Epithelial cell of proximal tubule (primary cell): ENCODE measurements around the gene DNAJB4. TPM values are rescaled to one million over a fixed set of nuclear protein-coding genes. Genes with fewer than 3 reads are reported as not detected.
A peak's percentile ranks its signal among the peaks of the same experiment; 100 is the strongest.
"Not testable (repeated sequence)": the region's sequence is repeated elsewhere in the genome, so short reads cannot be mapped to it uniquely, and the experiment has no call there.

Source experiments
- DNase-seq: peaks from one replicate; pipeline ENCODE4 v3.0.0-alpha.2; 2011; ENCODE audit warnings: low read depth
- H3K4me3 ChIP-seq: 2 replicates; pipeline ENCODE4 v1.5.1; 2011; ENCODE audit warnings: low read depth, mild to moderate bottlenecking, low read length
- total RNA-seq: library from RNA; depleted of rRNA; stranded (reverse); fragments of >200 nt; gene quantifications from 2 replicates; pipeline ENCODE4 v1.2.3, GENCODE V29; 2015
- TF ChIP-seq, protein P1 (sequence below): conservative IDR thresholded peaks from 2 replicates; pipeline ENCODE4 v1.5.1; 2012; ENCODE audit warnings: low read depth, mild to moderate bottlenecking, low read length

The DNAJB4 gene
- total RNA-seq, 1 donor from 2014 or later = 3.6 TPM

DNA sequence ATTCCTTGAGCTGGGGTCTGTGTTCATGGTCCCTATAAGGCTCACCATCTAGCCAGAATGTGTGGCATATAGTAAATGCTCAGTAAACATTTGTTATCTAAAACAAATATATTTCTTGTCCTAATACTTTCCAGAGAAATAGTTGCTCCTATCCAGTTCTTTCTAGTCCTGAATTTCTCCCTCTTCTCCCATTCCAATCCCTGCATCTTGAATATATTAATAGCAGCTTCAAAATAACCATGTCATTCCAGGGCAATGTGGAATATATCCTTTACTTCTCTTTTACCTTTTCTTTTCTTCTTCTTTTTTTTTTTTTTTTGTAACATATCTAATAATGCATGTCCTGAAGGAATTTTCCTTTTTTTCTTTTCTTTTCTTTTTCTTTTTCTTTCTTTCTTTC lies 10.4 kb downstream of the DNAJB4 start:
- DNase-seq = no peak
- no peak overlapping the region for H3K4me3 ChIP-seq
- TF ChIP-seq, protein P1, sequence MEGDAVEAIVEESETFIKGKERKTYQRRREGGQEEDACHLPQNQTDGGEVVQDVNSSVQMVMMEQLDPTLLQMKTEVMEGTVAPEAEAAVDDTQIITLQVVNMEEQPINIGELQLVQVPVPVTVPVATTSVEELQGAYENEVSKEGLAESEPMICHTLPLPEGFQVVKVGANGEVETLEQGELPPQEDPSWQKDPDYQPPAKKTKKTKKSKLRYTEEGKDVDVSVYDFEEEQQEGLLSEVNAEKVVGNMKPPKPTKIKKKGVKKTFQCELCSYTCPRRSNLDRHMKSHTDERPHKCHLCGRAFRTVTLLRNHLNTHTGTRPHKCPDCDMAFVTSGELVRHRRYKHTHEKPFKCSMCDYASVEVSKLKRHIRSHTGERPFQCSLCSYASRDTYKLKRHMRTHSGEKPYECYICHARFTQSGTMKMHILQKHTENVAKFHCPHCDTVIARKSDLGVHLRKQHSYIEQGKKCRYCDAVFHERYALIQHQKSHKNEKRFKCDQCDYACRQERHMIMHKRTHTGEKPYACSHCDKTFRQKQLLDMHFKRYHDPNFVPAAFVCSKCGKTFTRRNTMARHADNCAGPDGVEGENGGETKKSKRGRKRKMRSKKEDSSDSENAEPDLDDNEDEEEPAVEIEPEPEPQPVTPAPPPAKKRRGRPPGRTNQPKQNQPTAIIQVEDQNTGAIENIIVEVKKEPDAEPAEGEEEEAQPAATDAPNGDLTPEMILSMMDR = no peak

DNA sequence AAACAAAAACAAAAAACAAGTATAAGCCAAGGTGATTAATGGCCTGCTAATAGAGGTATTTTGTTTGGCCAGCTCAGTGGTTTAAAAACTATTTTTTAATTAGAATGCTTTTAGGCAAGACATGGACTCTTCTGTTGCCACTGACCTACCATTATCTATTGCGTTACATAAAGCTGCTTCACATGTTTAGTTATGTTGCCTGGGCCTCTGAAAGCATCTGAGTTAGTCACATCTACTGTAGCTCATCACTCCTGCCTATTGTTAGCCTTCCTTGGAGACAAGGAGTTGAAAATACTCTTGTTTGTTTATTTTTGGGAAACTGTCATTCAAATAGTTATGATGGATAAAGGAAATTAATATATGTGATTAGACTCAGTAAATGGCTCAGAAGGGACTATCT lies 14.3 kb downstream of the DNAJB4 start:
- no peak for DNase-seq
- TF ChIP-seq, protein P1 = no peak
- H3K4me3 ChIP-seq = no peak overlapping the region

GRCh38 chr1:78021134-78021533 lies 16.4 kb downstream of the DNAJB4 start:
- H3K4me3 ChIP-seq, DNase-seq: not testable (repeated sequence)

DNA sequence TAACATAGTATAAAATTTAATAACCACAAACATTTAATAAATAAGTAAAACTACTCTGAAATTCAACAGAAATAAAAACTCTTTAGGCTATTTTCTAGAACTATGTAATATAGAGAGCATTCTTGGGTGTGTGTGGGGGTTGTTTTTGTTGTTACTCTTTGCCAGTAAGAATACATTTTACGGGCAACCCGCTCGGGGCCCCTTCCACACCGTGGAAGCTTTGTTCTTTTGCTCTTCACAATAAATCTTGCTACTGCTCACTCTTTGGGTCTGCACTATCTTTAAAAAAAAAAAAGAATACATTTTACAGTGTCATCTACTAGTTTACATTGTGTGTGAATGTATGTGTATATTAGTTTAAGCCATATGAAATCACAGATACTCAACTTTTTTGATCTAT lies 25.1 kb downstream of the DNAJB4 start:
- DNase-seq = no peak
- TF ChIP-seq, protein P1 = no peak
- H3K4me3 ChIP-seq = no peak overlapping the region

- TF ChIP-seq, protein P1 = no peak
- DNase-seq = no peak
- no peak overlapping the region for H3K4me3 ChIP-seq
These were observed 28.5 kb downstream of the DNAJB4 start for GRCh38 chr1:78032996-78033796.

- H3K4me3 ChIP-seq = no peak overlapping the region
- DNase-seq = no peak
- TF ChIP-seq, protein P1 = no peak
These were observed 29.0 kb downstream of the DNAJB4 start for GRCh38 chr1:78033797-78034172.

DNA sequence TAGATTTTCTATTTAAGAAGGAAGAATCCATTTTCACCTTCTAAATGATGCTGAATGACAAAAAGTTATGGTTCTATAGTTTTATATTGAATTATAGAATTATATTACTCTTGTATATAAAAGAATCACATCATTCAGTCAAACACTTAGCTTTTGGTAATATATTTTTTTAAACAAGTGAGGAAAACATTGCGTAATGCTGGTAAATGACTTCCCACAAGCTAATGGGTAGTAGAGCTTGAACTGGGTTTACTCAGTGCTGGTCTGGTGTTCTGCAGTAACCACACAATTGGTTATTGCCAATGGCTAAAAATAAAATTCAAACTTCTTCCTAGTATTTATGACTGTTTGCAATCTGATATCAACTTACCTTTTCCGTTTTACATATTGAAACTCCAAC lies 30.4 kb downstream of the DNAJB4 start:
- DNase-seq = peak; percentile 58
- no peak overlapping the region for H3K4me3 ChIP-seq
- TF ChIP-seq, protein P1 = no peak
